Stimulated activated naive CD4-positive, alpha-beta T cell treated with Interleukin-2 at 50 U/mL for 16 hours (primary cell): ENCODE data around the gene KCP.

Source experiments
- DNase-seq: peaks from one replicate; lab custom pipeline; 2025; lab: John Stamatoyannopoulos, UW

Gene KCP

DNA sequence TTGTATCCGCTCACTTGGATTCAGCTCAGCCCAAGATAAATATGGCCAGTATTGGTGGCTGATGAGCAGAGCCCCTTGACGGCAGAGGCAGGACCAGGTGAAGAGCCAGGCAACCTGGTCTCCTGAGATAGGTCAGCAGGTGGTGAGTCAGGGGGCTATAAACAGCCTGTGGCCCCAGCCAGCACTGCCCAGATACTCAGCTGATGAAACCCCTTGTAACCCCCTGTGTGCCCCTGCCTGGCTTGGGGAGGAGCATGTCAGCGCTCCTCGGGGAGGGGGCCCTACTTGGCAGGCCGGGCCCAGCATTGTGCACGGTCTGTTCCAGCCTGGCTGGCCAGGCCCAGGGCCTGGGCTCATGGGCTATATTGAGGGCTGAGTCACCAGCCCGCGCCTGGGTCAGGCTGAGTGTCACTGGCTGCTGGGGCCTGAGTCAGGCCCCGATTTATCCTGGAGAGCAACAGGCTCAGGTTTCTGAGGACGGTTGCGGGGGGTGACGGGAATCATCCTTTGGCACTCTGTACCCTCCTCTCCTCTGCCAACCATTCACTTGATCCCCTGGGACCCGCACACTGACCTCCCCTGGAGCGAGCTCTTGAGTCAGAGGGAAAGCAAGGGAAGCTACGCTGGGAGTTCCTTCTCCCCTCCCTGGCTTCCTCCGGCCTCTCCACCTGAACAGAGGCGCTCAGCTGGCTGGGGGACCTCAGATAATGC lies 83.1 kb downstream of the KCP start:
- DNase-seq, result no peak

DNA sequence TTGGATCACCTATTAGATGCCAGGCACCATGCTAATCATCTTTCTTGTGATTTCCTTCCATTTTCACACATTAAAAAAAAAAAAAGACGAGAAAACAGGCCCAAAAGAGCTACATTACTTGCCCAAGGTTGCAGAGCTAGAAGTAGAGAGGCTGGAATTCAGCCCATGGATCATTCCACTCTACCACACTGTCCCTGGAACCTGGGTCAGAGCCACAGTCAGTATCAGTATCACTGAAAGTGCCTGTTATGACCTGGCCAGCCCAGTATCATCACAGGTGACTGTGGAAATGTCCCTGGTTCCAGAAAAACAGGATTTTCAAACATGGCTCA lies 83.6 kb downstream of the KCP start:
- no peak for DNase-seq
